GM12878 (cell line): ENCODE data around the gene DNMT3A. TPM values are rescaled to one million over a fixed set of nuclear protein-coding genes. Genes with fewer than 3 reads are reported as not detected.

Experiments used
- BMI1 ChIP-seq: fragments of 450-650 bp; IDR thresholded peaks from 2 replicates; pipeline ENCODE4 v1.6.1; 2016; ENCODE audit warnings: mild to moderate bottlenecking, moderate library complexity, borderline replicate concordance
- CREB1 ChIP-seq: IDR thresholded peaks from 2 replicates; pipeline ENCODE4 v1.6.1; 2012; ENCODE audit warnings: low read depth, mild to moderate bottlenecking, inconsistent platforms
- CTCF ChIP-seq, 3 experiments: IDR thresholded peaks in 2 of 3; conservative IDR thresholded peaks in 1 of 3; 2 replicates each; pipeline ENCODE4 v1.5.1; 2011; ENCODE audit warnings: low read depth in 3 of 3, low read length in 3 of 3, mild to moderate bottlenecking in 3 of 3, control low read depth in 2 of 3, moderate library complexity in 2 of 3, inconsistent platforms in 1 of 3, mixed read lengths in 1 of 3; ENCODE audit not compliant: control insufficient read depth in 2 of 3, insufficient read depth in 1 of 3; ENCODE audit errors: extremely low read depth in 1 of 3
- CUX1 ChIP-seq: IDR thresholded peaks from 2 replicates; pipeline ENCODE4 v1.6.1; 2012; ENCODE audit warnings: improper control_type of control experiment, low read depth, low read length; ENCODE audit not compliant: insufficient replicate concordance
- E2F4 ChIP-seq: IDR thresholded peaks from 2 replicates; pipeline ENCODE4 v1.6.1; 2012; ENCODE audit warnings: low read depth, low read length, improper control_type of control experiment
- EED ChIP-seq: sonication (generic); IDR thresholded peaks from 2 replicates; pipeline ENCODE4 v1.6.1; 2016; ENCODE audit warnings: antibody characterized with exemption, low read depth
- IRF3 ChIP-seq: fragments of 450-650 bp; IDR thresholded peaks from 2 replicates; pipeline ENCODE4 v1.6.1; 2014; ENCODE audit warnings: mild to moderate bottlenecking
- KDM1A ChIP-seq: fragments of 200-600 bp; sonication (generic); IDR thresholded peaks from 2 replicates; pipeline ENCODE4 v1.6.1; 2016; ENCODE audit warnings: borderline replicate concordance
- MLLT1 ChIP-seq: fragments of 450-650 bp; IDR thresholded peaks from 2 replicates; pipeline ENCODE4 v1.6.1; 2016; ENCODE audit warnings: mild to moderate bottlenecking
- MYC ChIP-seq: IDR thresholded peaks from 2 replicates; pipeline ENCODE4 v1.6.1; 2011; ENCODE audit warnings: mild to moderate bottlenecking, low read length, moderate library complexity, inconsistent platforms; ENCODE audit not compliant: insufficient read depth, insufficient replicate concordance, insufficient read length, severe bottlenecking
- POLR2A ChIP-seq: IDR thresholded peaks from 2 replicates; pipeline ENCODE4 v1.6.1; 2011; ENCODE audit warnings: low read depth, mild to moderate bottlenecking, low read length
- RELA ChIP-seq: fragments of 450-650 bp; IDR thresholded peaks from 2 replicates; pipeline ENCODE4 v1.8.0; 2014; ENCODE audit warnings: borderline replicate concordance; ENCODE audit not compliant: partially characterized antibody
- SMAD1 ChIP-seq: fragments of 450-650 bp; IDR thresholded peaks from 2 replicates; pipeline ENCODE4 v1.6.1; 2018; ENCODE audit warnings: mild to moderate bottlenecking, low read depth; ENCODE audit not compliant: partially characterized antibody
- SMARCA5 ChIP-seq: fragments of 450-650 bp; IDR thresholded peaks from 2 replicates; pipeline ENCODE4 v1.6.1; 2017; ENCODE audit warnings: mild to moderate bottlenecking
- SRF ChIP-seq, 2 experiments: IDR thresholded peaks; 2 replicates each; pipeline ENCODE4 v1.6.1; 2011; ENCODE audit warnings: low read depth in 2 of 2, low read length in 2 of 2, mild to moderate bottlenecking in 1 of 2, moderate library complexity in 1 of 2
- STAT1 ChIP-seq: fragments of 450-650 bp; conservative IDR thresholded peaks from 2 replicates; pipeline ENCODE4 v1.6.1; 2014; ENCODE audit warnings: antibody characterized with exemption, mild to moderate bottlenecking
- SUPT20H ChIP-seq: IDR thresholded peaks from 2 replicates; pipeline ENCODE4 v1.6.1; 2011; ENCODE audit warnings: low read depth, mild to moderate bottlenecking, low read length, moderate library complexity, borderline replicate concordance; ENCODE audit not compliant: control insufficient read depth
- polyA plus RNA-seq, 11 experiments: library from polyadenylated mRNA; depleted of rRNA in 4 of 11; unstranded in 6 of 11; stranded (reverse) in 5 of 11; fragments of >200 nt; fragmentation: Nextera tagmentation in 4 of 11; fragmentation: Illumina TruSeq in 1 of 11; extraction: Ambion mirVana in 4 of 11; extraction: Trizol in 1 of 11; gene quantifications; 1 replicate in 1 of 11; 2 replicates in 10 of 11; pipeline versions ENCODE4 v1.2.1 to v1.2.3, GENCODE V29; 2011 to 2016; ENCODE audit warnings: inconsistent platforms in 2 of 11, missing spikeins in 2 of 11, low read depth in 1 of 11
- total RNA-seq, 4 experiments: library from RNA; depleted of rRNA in 3 of 4; stranded (reverse); fragments of >200 nt in 3 of 4; fragmentation: Illumina TruSeq in 1 of 4; extraction: Trizol in 1 of 4; gene quantifications; 2 replicates each; pipeline versions ENCODE4 v1.2.1 to v1.2.3, GENCODE V29; 2013 to 2021

The DNMT3A gene
- total and polyA plus RNA-seq, 10 of the 15 experiments (the other 5 are each of a cell fraction or from before 2014, with no cell fraction given), result 7.4 to 51.6 (median 17.4) TPM

GRCh38 chr2:25342372-25343186 is 854 bp upstream of the DNMT3A start (continued):
- no peak for TF ChIP-seq CUX1
- no peak for TF ChIP-seq SRF (IDR thresholded peaks at IDR 0.05; ENCODE audit: low read depth in 2 of 2, low read length in 2 of 2)
- TF ChIP-seq IRF3, result no peak
- peak; percentile 96 for TF ChIP-seq SMARCA5
- no peak for TF ChIP-seq SMAD1
- no peak for TF ChIP-seq CREB1
- TF ChIP-seq RELA, result no peak
- no peak for TF ChIP-seq SUPT20H
- no peak for TF ChIP-seq KDM1A
- TF ChIP-seq BMI1, result no peak
- TF ChIP-seq MLLT1, result peak; percentile 57; the same call in 1 of the 2 replicates
- 0 out of 2 replicates have a peak, but pooled peaks have one; percentile 33 for TF ChIP-seq STAT1
- no peak for TF ChIP-seq MYC
- TF ChIP-seq POLR2A, result peak; percentile 50; the same call in 1 of the 2 replicates
- 0 out of 2 replicates have a peak, but pooled peaks have one; percentile 31 for TF ChIP-seq EED
- TF ChIP-seq CTCF (IDR thresholded peaks at IDR 0.05 in 2 of 3, conservative IDR thresholded peaks at IDR 0.05 in 1 of 3; ENCODE audit: control insufficient read depth in 2 of 3, extremely low read depth in 1 of 3, insufficient read depth in 1 of 3, low read depth in 3 of 3, low read length in 3 of 3), result peak; percentile 93 to 99 (median 97)
- TF ChIP-seq E2F4, result peak; percentile 44; the same call in 1 of the 2 replicates
